ENCODE results near the gene KCNJ11. TPM values are rescaled to one million over a fixed set of nuclear protein-coding genes. Genes with fewer than 3 reads are reported as not detected.

The KCNJ11 gene
- total and polyA plus RNA-seq, 5 experiments from 2014 or later, result 0.26 to 0.52 TPM; not detected in 3

Other genes starting within 250 kb of the KCNJ11 start
- 10 to 100 TPM; 39.5 to 42.7 TPM for gene PIK3C2A, start 180.7 kb downstream of the KCNJ11 start, total RNA-seq
- gene PIK3C2A, start 180.7 kb downstream of the KCNJ11 start, polyA plus RNA-seq, result 1 to 10 TPM; 7.0 to 9.8 (median 8.3) TPM
- 100 to 1,000 TPM; 211 to 232 TPM for gene NUCB2, start 111.9 kb downstream of the KCNJ11 start, total RNA-seq
- 100 to 1,000 TPM; 449 to 487 (median 476) TPM for gene NUCB2, start 111.9 kb downstream of the KCNJ11 start, polyA plus RNA-seq
- 1 to 10 TPM; 5.5 to 5.7 TPM for gene NCR3LG1, start 36.9 kb downstream of the KCNJ11 start, total RNA-seq
- gene NCR3LG1, start 36.9 kb downstream of the KCNJ11 start, polyA plus RNA-seq, result under 1 TPM; 0.03 to 0.28 (median 0.21) TPM
- not detected for gene ABCC8, start 88.2 kb upstream of the KCNJ11 start, total RNA-seq
- not detected for gene ABCC8, start 88.2 kb upstream of the KCNJ11 start, polyA plus RNA-seq
- not detected for gene USH1C, start 155.8 kb upstream of the KCNJ11 start, total RNA-seq
- gene USH1C, start 155.8 kb upstream of the KCNJ11 start, polyA plus RNA-seq, result not detected
- not detected for gene OTOG, start 158.6 kb upstream of the KCNJ11 start, total RNA-seq
- gene OTOG, start 158.6 kb upstream of the KCNJ11 start, polyA plus RNA-seq, result not detected